ENCODE results near the gene TAOK2.
"Not testable (repeated sequence)": the region's sequence is repeated elsewhere in the genome, so short reads cannot be mapped to it uniquely, and the experiment has no call there.

Gene TAOK2

GRCh38 chr16:30004424-30004776 lies 30.7 kb downstream of the TAOK2 start:
- DNase-seq (ENCODE audit: low spot score) = no peak

GRCh38 chr16:30004811-30005242 lies 31.2 kb downstream of the TAOK2 start:
- no peak for DNase-seq (ENCODE audit: low spot score)

GRCh38 chr16:30005341-30006094 lies 31.9 kb downstream of the TAOK2 start:
- DNase-seq (ENCODE audit: low spot score) = peak; percentile 64

- no peak for DNase-seq (ENCODE audit: low spot score)
Measured at GRCh38 chr16:30006095-30006473, 32.4 kb downstream of the TAOK2 start.

GRCh38 chr16:30006659-30007377 lies 33.1 kb downstream of the TAOK2 start:
- DNase-seq (ENCODE audit: low spot score) = no peak

GRCh38 chr16:30007378-30007895 lies 33.8 kb downstream of the TAOK2 start:
- DNase-seq (ENCODE audit: low spot score) = no peak

GRCh38 chr16:30009085-30009862 lies 35.6 kb downstream of the TAOK2 start:
- no peak for DNase-seq (ENCODE audit: low spot score)

GRCh38 chr16:30009990-30010843 lies 36.5 kb downstream of the TAOK2 start:
- no peak for DNase-seq (ENCODE audit: low spot score)

- DNase-seq (ENCODE audit: low spot score) = peak; percentile 26
Measured at GRCh38 chr16:30010844-30011713, 37.4 kb downstream of the TAOK2 start, which contains the start of gene DOC2A. TSS of gene DOC2A (minus strand) at chr16:30011027. CDS start at chr16:30010222, 805 bp downstream.

- DNase-seq (ENCODE audit: low spot score) = no peak
Measured at GRCh38 chr16:30011714-30012504, 38.2 kb downstream of the TAOK2 start.

GRCh38 chr16:30012598-30012997 lies 38.9 kb downstream of the TAOK2 start:
- DNase-seq (ENCODE audit: low spot score) = not testable (repeated sequence)

GRCh38 chr16:30015450-30015849 lies 41.8 kb downstream of the TAOK2 start:
- DNase-seq (ENCODE audit: low spot score) = not testable (repeated sequence)

- no peak for DNase-seq (ENCODE audit: low spot score)
Measured at GRCh38 chr16:30016555-30017276, 43.0 kb downstream of the TAOK2 start.

GRCh38 chr16:30017277-30017656 lies 43.6 kb downstream of the TAOK2 start:
- DNase-seq (ENCODE audit: low spot score) = no peak

- not testable (repeated sequence) for DNase-seq (ENCODE audit: low spot score)
Measured at GRCh38 chr16:30017937-30018336, 44.3 kb downstream of the TAOK2 start.

GRCh38 chr16:30018731-30019158 lies 45.1 kb downstream of the TAOK2 start:
- DNase-seq (ENCODE audit: low spot score) = peak; percentile 55

GRCh38 chr16:30022887-30023286 lies 49.2 kb downstream of the TAOK2 start, which contains the start of gene C16orf92:
TSS of gene C16orf92 (plus strand) at chr16:30023198. CDS start at chr16:30023341, 143 bp downstream.
- DNase-seq (ENCODE audit: low spot score) = no peak

GRCh38 chr16:30023586-30023985 lies 49.9 kb downstream of the TAOK2 start:
- DNase-seq (ENCODE audit: low spot score) = no peak

- DNase-seq (ENCODE audit: low spot score) = no peak
Measured at GRCh38 chr16:30024451-30024850, 50.8 kb downstream of the TAOK2 start.
